ENCODE measurements around the gene INCENP. TPM values are rescaled to one million over a fixed set of nuclear protein-coding genes. Genes with fewer than 3 reads are reported as not detected.

Gene INCENP
- polyA plus RNA-seq, 1 of the 3 experiments (the other 2 are of a cell fraction) = 20.1 TPM

DNA sequence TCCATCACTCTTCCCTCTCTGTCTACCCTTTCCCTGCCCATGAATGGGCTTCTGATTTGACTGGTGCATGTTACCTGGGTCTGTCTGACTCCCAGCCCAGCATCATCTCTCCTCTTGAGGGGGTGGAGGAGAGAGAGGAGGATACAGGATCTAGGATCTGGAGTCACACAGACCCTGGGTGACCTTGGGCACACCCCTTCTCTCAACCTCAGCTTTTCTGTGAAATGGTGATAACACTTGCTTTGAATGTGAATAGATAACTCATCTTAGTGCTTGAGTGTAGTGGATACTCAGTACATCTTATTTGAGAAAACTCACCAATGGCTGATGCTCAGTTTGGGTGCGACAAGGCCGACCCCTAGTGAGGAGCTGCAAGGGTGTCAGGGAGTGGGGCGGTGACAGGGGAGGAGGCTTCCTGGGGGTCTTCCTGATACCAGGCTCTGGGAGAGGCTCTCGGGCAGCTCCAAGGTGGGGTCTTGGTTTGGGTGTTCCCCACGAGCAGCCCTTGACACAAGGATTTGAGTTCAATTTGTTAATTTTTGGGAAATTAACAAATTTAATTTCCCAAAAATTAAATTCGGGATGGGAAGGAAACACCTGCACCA lies 9.0 kb downstream of the INCENP start:
- DNase-seq = no peak
- Histone ChIP-seq H3K9me2 (no peaks in the 10 kb centered on the region), H3K79me2 (ENCODE audit: insufficient read depth) (peaks cover 99% of the 10 kb centered on the region), H2AFZ (ENCODE audit: low read depth) (no peak overlapping the region), H3K4me3 (ENCODE audit: low read depth in 2 of 2, low read length in 1 of 2) (no peak overlapping the region), H4K20me1 (ENCODE audit: insufficient read depth) (peaks cover 31% of the 10 kb centered on the region; the same call in 1 of the 2 replicates), H3K4me1 (ENCODE audit: control insufficient read depth in 1 of 2, insufficient read depth in 2 of 2, low read depth in 1 of 2, low read length in 1 of 2) (no peaks in the 10 kb centered on the region; a peak in 1 of 4 replicates), H3K36me3 (replicated peaks in 1 of 2; ENCODE audit: control insufficient read depth in 1 of 2, insufficient read depth in 2 of 2, low read length in 1 of 2) (peaks cover 14 to 38% of the 10 kb centered on the region in 2 experiments), H3K9me3 (no peaks in the 10 kb centered on the region), H3K27ac (ENCODE audit: low read depth in 2 of 2, low read length in 1 of 2) (no peak overlapping the region; a peak in 1 of 4 replicates), H3K4me2 (no peak overlapping the region), H3K9ac (no peak overlapping the region), H3F3A (replicated peaks; ENCODE audit: insufficient read depth) (peaks cover 3% of the 10 kb centered on the region), H3K27me3 (ENCODE audit: insufficient read depth) (no peaks in the 10 kb centered on the region)
- TF ChIP-seq YY1 (IDR thresholded peaks at IDR 0.05; ENCODE audit: low read depth) = no peak
- no peak for TF ChIP-seq MEF2A (IDR thresholded peaks at IDR 0.05; ENCODE audit: borderline replicate concordance, low read depth)
- TF ChIP-seq ELF1 (IDR thresholded peaks at IDR 0.05) = no peak
- 81% methylated on average over 6 of the region's 6 CpGs for WGBS (ENCODE audit: low lambda C conversion rate)
- POLR2A ChIA-PET = no interaction called here
- CTCF ChIA-PET = interaction anchor here (0.7 to 1.5 kb wide), 3 partner anchors 12 to 214 kb away, joined by 3 to 5 read pairs (median 3); no protein-coding TSS in a partner anchor

DNA sequence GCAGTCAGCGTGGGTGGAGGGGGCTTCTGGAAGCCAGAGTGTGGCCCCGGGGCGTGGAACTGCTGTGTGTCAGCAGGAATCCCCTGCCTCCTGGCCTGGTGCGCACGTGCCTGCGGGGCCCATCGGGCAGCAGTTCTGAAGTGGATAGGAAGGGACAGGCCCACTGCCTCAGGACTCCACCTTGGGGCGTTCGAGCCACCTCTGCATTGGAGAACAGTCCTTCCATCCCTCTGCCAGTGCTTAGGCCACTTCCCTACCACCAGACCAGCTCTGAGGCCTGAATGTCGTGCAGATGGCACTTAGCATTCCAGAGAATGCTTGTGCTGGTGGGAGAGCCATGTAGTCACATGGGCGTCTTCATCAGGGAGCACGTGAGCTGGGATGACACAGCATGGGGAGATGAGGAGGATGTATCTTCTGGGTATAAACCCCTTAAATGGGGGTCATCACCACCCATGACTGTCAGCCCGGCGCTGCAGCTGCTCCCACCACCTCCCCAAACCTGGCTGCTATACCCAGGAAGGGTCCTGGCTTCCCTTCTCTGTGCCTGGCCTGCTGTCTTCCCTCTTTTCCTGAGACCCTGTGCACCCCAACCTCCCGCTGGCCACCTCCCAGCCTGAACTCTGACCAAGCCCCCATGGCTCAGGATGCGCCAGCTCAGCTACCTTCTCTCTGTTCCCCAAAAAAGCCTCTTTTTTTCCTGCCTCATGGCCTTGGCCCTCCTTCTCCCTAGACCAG lies 9.7 kb downstream of the INCENP start:
- Histone ChIP-seq H3K4me1 (ENCODE audit: control insufficient read depth in 1 of 2, insufficient read depth in 2 of 2, low read depth in 1 of 2, low read length in 1 of 2) (no peaks in the 10 kb centered on the region; a peak in 1 of 4 replicates), H3K27ac (ENCODE audit: low read depth in 2 of 2, low read length in 1 of 2) (no peak overlapping the region), H2AFZ (ENCODE audit: low read depth) (no peak overlapping the region), H3K36me3 (replicated peaks in 1 of 2; ENCODE audit: control insufficient read depth in 1 of 2, insufficient read depth in 2 of 2, low read length in 1 of 2) (peaks cover 14 to 34% of the 10 kb centered on the region in 2 experiments), H3K27me3 (ENCODE audit: insufficient read depth) (no peaks in the 10 kb centered on the region), H3K9ac (no peak overlapping the region), H3K9me3 (no peaks in the 10 kb centered on the region), H4K20me1 (ENCODE audit: insufficient read depth) (peaks cover 28% of the 10 kb centered on the region; the same call in 1 of the 2 replicates), H3K9me2 (no peaks in the 10 kb centered on the region), H3K4me2 (no peak overlapping the region), H3K4me3 (ENCODE audit: low read depth in 2 of 2, low read length in 1 of 2) (no peak overlapping the region), H3F3A (replicated peaks; ENCODE audit: insufficient read depth) (peaks cover 3% of the 10 kb centered on the region), H3K79me2 (ENCODE audit: insufficient read depth) (peaks cover 96% of the 10 kb centered on the region)
- CTCF ChIA-PET = interaction anchor here (0.7 to 1.4 kb wide), 4 partner anchors 10 to 214 kb away, joined by 3 to 5 read pairs (median 4); no protein-coding TSS in a partner anchor
- TF ChIP-seq YY1 (IDR thresholded peaks at IDR 0.05; ENCODE audit: low read depth) = no peak
- TF ChIP-seq, protein P1, sequence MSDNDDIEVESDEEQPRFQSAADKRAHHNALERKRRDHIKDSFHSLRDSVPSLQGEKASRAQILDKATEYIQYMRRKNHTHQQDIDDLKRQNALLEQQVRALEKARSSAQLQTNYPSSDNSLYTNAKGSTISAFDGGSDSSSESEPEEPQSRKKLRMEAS (IDR thresholded peaks at IDR 0.05; ENCODE audit: low read depth) = no peak
- no peak for TF ChIP-seq MEF2A (IDR thresholded peaks at IDR 0.05; ENCODE audit: borderline replicate concordance, low read depth)
- TF ChIP-seq, protein P2, sequence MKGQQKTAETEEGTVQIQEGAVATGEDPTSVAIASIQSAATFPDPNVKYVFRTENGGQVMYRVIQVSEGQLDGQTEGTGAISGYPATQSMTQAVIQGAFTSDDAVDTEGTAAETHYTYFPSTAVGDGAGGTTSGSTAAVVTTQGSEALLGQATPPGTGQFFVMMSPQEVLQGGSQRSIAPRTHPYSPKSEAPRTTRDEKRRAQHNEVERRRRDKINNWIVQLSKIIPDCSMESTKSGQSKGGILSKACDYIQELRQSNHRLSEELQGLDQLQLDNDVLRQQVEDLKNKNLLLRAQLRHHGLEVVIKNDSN (IDR thresholded peaks at IDR 0.05; ENCODE audit: borderline replicate concordance, low read depth) = no peak
- no peak for TF ChIP-seq EP300 (IDR thresholded peaks at IDR 0.05; ENCODE audit: borderline replicate concordance in 1 of 2, low read depth in 1 of 2, low read length in 1 of 2)
- no peak for TF ChIP-seq SMC3 (IDR thresholded peaks at IDR 0.05; ENCODE audit: low read depth, low read length)
- TF ChIP-seq SIN3A (IDR thresholded peaks at IDR 0.05; ENCODE audit: borderline replicate concordance, low read depth, low read length) = no peak
- TF ChIP-seq ELF1 (IDR thresholded peaks at IDR 0.05) = no peak
- no peak for TF ChIP-seq RFX5 (IDR thresholded peaks at IDR 0.05; ENCODE audit: low read length)
- TF ChIP-seq, protein P3, sequence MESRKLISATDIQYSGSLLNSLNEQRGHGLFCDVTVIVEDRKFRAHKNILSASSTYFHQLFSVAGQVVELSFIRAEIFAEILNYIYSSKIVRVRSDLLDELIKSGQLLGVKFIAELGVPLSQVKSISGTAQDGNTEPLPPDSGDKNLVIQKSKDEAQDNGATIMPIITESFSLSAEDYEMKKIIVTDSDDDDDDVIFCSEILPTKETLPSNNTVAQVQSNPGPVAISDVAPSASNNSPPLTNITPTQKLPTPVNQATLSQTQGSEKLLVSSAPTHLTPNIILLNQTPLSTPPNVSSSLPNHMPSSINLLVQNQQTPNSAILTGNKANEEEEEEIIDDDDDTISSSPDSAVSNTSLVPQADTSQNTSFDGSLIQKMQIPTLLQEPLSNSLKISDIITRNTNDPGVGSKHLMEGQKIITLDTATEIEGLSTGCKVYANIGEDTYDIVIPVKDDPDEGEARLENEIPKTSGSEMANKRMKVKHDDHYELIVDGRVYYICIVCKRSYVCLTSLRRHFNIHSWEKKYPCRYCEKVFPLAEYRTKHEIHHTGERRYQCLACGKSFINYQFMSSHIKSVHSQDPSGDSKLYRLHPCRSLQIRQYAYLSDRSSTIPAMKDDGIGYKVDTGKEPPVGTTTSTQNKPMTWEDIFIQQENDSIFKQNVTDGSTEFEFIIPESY (IDR thresholded peaks at IDR 0.05; ENCODE audit: borderline replicate concordance, low read depth) = no peak
- TF ChIP-seq, protein P4, sequence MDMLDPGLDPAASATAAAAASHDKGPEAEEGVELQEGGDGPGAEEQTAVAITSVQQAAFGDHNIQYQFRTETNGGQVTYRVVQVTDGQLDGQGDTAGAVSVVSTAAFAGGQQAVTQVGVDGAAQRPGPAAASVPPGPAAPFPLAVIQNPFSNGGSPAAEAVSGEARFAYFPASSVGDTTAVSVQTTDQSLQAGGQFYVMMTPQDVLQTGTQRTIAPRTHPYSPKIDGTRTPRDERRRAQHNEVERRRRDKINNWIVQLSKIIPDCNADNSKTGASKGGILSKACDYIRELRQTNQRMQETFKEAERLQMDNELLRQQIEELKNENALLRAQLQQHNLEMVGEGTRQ (IDR thresholded peaks at IDR 0.05; ENCODE audit: borderline replicate concordance, low read depth, low read length) = no peak
- TF ChIP-seq, protein P5, sequence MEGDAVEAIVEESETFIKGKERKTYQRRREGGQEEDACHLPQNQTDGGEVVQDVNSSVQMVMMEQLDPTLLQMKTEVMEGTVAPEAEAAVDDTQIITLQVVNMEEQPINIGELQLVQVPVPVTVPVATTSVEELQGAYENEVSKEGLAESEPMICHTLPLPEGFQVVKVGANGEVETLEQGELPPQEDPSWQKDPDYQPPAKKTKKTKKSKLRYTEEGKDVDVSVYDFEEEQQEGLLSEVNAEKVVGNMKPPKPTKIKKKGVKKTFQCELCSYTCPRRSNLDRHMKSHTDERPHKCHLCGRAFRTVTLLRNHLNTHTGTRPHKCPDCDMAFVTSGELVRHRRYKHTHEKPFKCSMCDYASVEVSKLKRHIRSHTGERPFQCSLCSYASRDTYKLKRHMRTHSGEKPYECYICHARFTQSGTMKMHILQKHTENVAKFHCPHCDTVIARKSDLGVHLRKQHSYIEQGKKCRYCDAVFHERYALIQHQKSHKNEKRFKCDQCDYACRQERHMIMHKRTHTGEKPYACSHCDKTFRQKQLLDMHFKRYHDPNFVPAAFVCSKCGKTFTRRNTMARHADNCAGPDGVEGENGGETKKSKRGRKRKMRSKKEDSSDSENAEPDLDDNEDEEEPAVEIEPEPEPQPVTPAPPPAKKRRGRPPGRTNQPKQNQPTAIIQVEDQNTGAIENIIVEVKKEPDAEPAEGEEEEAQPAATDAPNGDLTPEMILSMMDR (IDR thresholded peaks at IDR 0.05) = no peak
- TF ChIP-seq NFIC (IDR thresholded peaks at IDR 0.05; ENCODE audit: borderline replicate concordance) = no peak
- TF ChIP-seq FOXJ3 (CRISPR knock-in tag; IDR thresholded peaks at IDR 0.05) = no peak
- TF ChIP-seq TCF12 (IDR thresholded peaks at IDR 0.05) = no peak
- no peak for TF ChIP-seq TAF1 (IDR thresholded peaks at IDR 0.05; ENCODE audit: borderline replicate concordance, low read depth, low read length)
- no peak for TF ChIP-seq GATA2 (CRISPR knock-in tag; IDR thresholded peaks at IDR 0.05)
- TF ChIP-seq EZH2phosphoT487 (IDR thresholded peaks at IDR 0.05; ENCODE audit: borderline replicate concordance, low read depth) = no peak
- TF ChIP-seq TEAD4 (IDR thresholded peaks at IDR 0.05; ENCODE audit: borderline replicate concordance, insufficient read depth) = no peak
- peak; percentile 20 for DNase-seq
- WGBS (ENCODE audit: low lambda C conversion rate) = 86% methylated on average over 12 of the region's 16 CpGs
- POLR2A ChIA-PET = no interaction called here

Data from SK-N-SH (cell line).